Liver (tissue), 9 donors: ENCODE data around the gene TSPAN31. TPM values are rescaled to one million over a fixed set of nuclear protein-coding genes. Genes with fewer than 3 reads are reported as not detected.
"Not testable (repeated sequence)": the region's sequence is repeated elsewhere in the genome, so short reads cannot be mapped to it uniquely, and the experiment has no call there.

ENCODE experiments used
- DNase-seq: peaks from one replicate; pipeline ENCODE4 v3.0.0-alpha.2; 2017; ENCODE audit warnings: low spot score
- H3K27ac ChIP-seq, 2 donors: one replicate each; pipeline ENCODE4 v1.7.0; 2013; ENCODE audit warnings: inconsistent platforms in 2 of 2, low read length in 2 of 2, control low read depth in 1 of 2, low read depth in 1 of 2, mild to moderate bottlenecking in 1 of 2
- H3K27me3 ChIP-seq, 4 donors: one replicate each; pipeline versions ENCODE4 v1.6.1 to v1.7.0; 2013; ENCODE audit warnings: low read length in 3 of 4, inconsistent platforms in 1 of 4, mild to moderate bottlenecking in 1 of 4, moderate library complexity in 1 of 4; ENCODE audit not compliant: control insufficient read depth in 4 of 4, insufficient read depth in 4 of 4
- H3K36me3 ChIP-seq, 4 donors: one replicate each; pipeline versions ENCODE4 v1.6.1 to v1.7.0; 2013; ENCODE audit warnings: low read length in 3 of 4, mild to moderate bottlenecking in 3 of 4, low read depth in 1 of 4, moderate library complexity in 1 of 4; ENCODE audit not compliant: control insufficient read depth in 4 of 4, insufficient read depth in 3 of 4
- H3K4me1 ChIP-seq, 4 donors: one replicate each; pipeline versions ENCODE4 v1.6.1 to v1.7.0; 2013; ENCODE audit warnings: low read length in 3 of 4, mild to moderate bottlenecking in 3 of 4, moderate library complexity in 1 of 4; ENCODE audit not compliant: control insufficient read depth in 4 of 4, insufficient read depth in 4 of 4
- H3K4me3 ChIP-seq, 3 donors: one replicate each; pipeline versions ENCODE4 v1.6.1 to v1.7.0; 2013; ENCODE audit warnings: low read length in 3 of 3, control low read depth in 1 of 3, low read depth in 1 of 3, mild to moderate bottlenecking in 1 of 3
- H3K9ac ChIP-seq, 2 donors: one replicate each; pipeline ENCODE4 v1.7.0; 2013; ENCODE audit warnings: low read length in 2 of 2, mild to moderate bottlenecking in 2 of 2, moderate library complexity in 2 of 2, control low read depth in 1 of 2, low read depth in 1 of 2
- H3K9me3 ChIP-seq, 4 donors: one replicate each; pipeline versions ENCODE4 v1.6.1 to v1.7.0; 2013; ENCODE audit warnings: low read length in 3 of 4; ENCODE audit not compliant: control insufficient read depth in 4 of 4
- ATF3 ChIP-seq: IDR thresholded peaks from 2 replicates; pipeline ENCODE4 v1.6.1; 2016; ENCODE audit warnings: antibody characterized with exemption
- CTCF ChIP-seq: fragments of 150-350 bp; IDR thresholded peaks from 2 replicates; pipeline ENCODE4 v1.5.1; 2017; ENCODE audit warnings: improper control_type of control experiment, low read depth, low read length; ENCODE audit not compliant: missing input control
- EGR1 ChIP-seq, 2 donors: IDR thresholded peaks; 2 replicates each; pipeline ENCODE4 v1.6.1; 2016 to 2018; ENCODE audit warnings: antibody characterized with exemption in 2 of 2, low read depth in 2 of 2
- FOXA1 ChIP-seq: IDR thresholded peaks from 2 replicates; pipeline ENCODE4 v1.6.1; 2016; ENCODE audit warnings: antibody characterized with exemption
- FOXA2 ChIP-seq: IDR thresholded peaks from 2 replicates; pipeline ENCODE4 v1.6.1; 2016; ENCODE audit warnings: antibody characterized with exemption
- GABPA ChIP-seq, 2 donors: IDR thresholded peaks in 1 of 2; conservative IDR thresholded peaks in 1 of 2; 2 replicates each; pipeline ENCODE4 v1.6.1; 2016; ENCODE audit warnings: antibody characterized with exemption in 2 of 2, mild to moderate bottlenecking in 1 of 2, moderate library complexity in 1 of 2
- HNF4A ChIP-seq, 2 donors: conservative IDR thresholded peaks; 2 replicates each; pipeline ENCODE4 v1.6.1; 2016; ENCODE audit warnings: antibody characterized with exemption in 2 of 2, mild to moderate bottlenecking in 2 of 2
- JUND ChIP-seq, 2 donors: IDR thresholded peaks; 2 replicates each; pipeline ENCODE4 v1.6.1; 2016; ENCODE audit warnings: antibody characterized with exemption in 2 of 2
- NR2F2 ChIP-seq: IDR thresholded peaks from 2 replicates; pipeline ENCODE4 v1.6.1; 2016; ENCODE audit warnings: antibody characterized with exemption
- RAD21 ChIP-seq, 2 donors: IDR thresholded peaks; 2 replicates each; pipeline ENCODE4 v1.6.1; 2016; ENCODE audit warnings: antibody characterized with exemption in 2 of 2, mild to moderate bottlenecking in 2 of 2
- REST ChIP-seq: IDR thresholded peaks from 2 replicates; pipeline ENCODE4 v1.6.1; 2016; ENCODE audit warnings: antibody characterized with exemption, mild to moderate bottlenecking
- RXRA ChIP-seq, 2 donors: IDR thresholded peaks; 2 replicates each; pipeline ENCODE4 v1.6.1; 2017 to 2018; ENCODE audit warnings: antibody characterized with exemption in 2 of 2, mild to moderate bottlenecking in 1 of 2
- SP1 ChIP-seq: IDR thresholded peaks from 2 replicates; pipeline ENCODE4 v1.6.1; 2018; ENCODE audit warnings: antibody characterized with exemption, mild to moderate bottlenecking
- TAF1 ChIP-seq: conservative IDR thresholded peaks from 2 replicates; pipeline ENCODE4 v1.6.1; 2016; ENCODE audit warnings: antibody characterized with exemption, mild to moderate bottlenecking
- YY1 ChIP-seq: IDR thresholded peaks from 2 replicates; pipeline ENCODE4 v1.6.1; 2016; ENCODE audit warnings: antibody characterized with exemption, mild to moderate bottlenecking
- ZBTB33 ChIP-seq: IDR thresholded peaks from 2 replicates; pipeline ENCODE4 v1.6.1; 2016; ENCODE audit warnings: antibody characterized with exemption
- WGBS: extraction: QIAGEN DNeasy Blood & Tissue Kit; methylation state at CpG from one replicate; pipeline ENCODE4 v1.1.7; 2013; 5-methylcytosine and 5-hydroxymethylcytosine counted together
- polyA plus RNA-seq, 2 donors: library from polyadenylated mRNA; stranded (reverse) in 1 of 2; unstranded in 1 of 2; fragments of 200-250 nt in 1 of 2; fragments of >200 nt in 1 of 2; fragmentation: Nextera tagmentation in 1 of 2; extraction: Ambion mirVana in 1 of 2; gene quantifications; one replicate each; pipeline versions ENCODE4 v1.2.1 to v1.2.3, GENCODE V29; 2013 to 2015
- total RNA-seq, 2 donors: library from RNA; depleted of rRNA; stranded (reverse); fragments of >200 nt; gene quantifications; one replicate each; pipeline ENCODE4 v1.2.3, GENCODE V29; 2014
- TF ChIP-seq, protein P1 (sequence below): IDR thresholded peaks from 2 replicates; pipeline ENCODE4 v1.6.1; 2016; ENCODE audit warnings: antibody characterized with exemption
- donor health status: healthy.
- donor health status: healthy.
- donor health status: healthy.
- donor health status: healthy.
- donor health status: healthy.

TSPAN31 gene
- total and polyA plus RNA-seq, 4 donors = 16.9 to 39.4 (median 24.6) TPM

DNA sequence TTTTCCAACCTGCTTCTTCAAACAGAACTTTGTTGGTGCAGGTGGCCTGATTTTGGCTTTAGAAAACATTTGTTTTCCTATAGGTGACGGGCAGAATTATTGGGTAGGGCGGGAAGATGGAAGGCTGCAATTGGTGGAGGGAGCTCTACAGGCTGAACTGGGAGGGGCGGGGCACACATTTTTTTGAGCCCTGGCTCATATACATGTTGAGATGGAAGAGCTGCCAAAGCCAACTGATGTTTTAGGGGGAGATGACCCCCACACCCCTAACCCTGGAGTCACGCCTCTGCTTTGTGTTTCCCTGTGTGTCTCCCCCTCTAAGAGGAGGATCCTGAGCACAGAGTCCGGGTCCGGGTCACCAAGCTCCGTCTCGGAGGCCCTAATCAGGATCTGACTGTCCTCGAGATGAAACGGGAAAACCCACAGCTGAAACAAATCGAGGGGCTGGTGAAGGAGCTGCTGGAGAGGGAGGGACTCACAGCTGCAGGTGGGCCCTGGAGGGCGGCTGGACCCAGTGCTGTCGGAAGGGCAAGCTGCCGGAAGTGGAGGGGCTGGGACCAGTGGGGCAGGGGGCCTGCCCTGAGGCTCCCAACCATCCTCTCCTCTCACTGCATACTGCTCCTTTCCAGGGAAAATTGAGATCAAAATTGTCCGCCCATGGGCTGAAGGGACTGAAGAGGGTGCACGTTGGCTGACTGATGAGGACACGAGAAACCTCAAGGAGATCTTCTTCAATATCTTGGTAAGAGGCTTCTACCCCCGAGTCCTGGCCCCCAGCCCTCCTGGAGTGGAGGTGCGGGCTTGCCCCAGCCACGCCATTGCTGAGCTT lies 24.8 kb upstream of the TSPAN31 start (continued):
- TF ChIP-seq EGR1 (IDR thresholded peaks at IDR 0.05; ENCODE audit: low read depth in 2 of 2) = no peak
- no peak for TF ChIP-seq FOXA1
- no peak for TF ChIP-seq YY1
- no peak for TF ChIP-seq GABPA (IDR thresholded peaks at IDR 0.05 in 1 of 2, conservative IDR thresholded peaks at IDR 0.05 in 1 of 2)
- TF ChIP-seq JUND (IDR thresholded peaks at IDR 0.05) = no peak
- no peak for TF ChIP-seq SP1
- no peak for TF ChIP-seq FOXA2
- TF ChIP-seq, protein P1, sequence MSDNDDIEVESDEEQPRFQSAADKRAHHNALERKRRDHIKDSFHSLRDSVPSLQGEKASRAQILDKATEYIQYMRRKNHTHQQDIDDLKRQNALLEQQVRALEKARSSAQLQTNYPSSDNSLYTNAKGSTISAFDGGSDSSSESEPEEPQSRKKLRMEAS = no peak
- TF ChIP-seq NR2F2 = no peak

- no peak overlapping the region for H3K4me3 ChIP-seq
- WGBS = 92% methylated on average over 11 of the region's 11 CpGs
- H3K27ac ChIP-seq = no peak overlapping the region
- TF ChIP-seq ATF3 = no peak
- no peak for TF ChIP-seq EGR1 (IDR thresholded peaks at IDR 0.05; ENCODE audit: low read depth in 2 of 2)
- no peak for TF ChIP-seq SP1
- TF ChIP-seq CTCF = no peak
- no peak for TF ChIP-seq REST
- TF ChIP-seq HNF4A (conservative IDR thresholded peaks at IDR 0.05) = no peak
- TF ChIP-seq YY1 = no peak
- TF ChIP-seq, protein P1 = no peak
- TF ChIP-seq ZBTB33 = no peak
- TF ChIP-seq TAF1 = no peak
- no peak for TF ChIP-seq NR2F2
- TF ChIP-seq RXRA (IDR thresholded peaks at IDR 0.05) = no peak
- no peak for TF ChIP-seq RAD21 (IDR thresholded peaks at IDR 0.05)
- no peak for TF ChIP-seq FOXA1
- no peak for TF ChIP-seq GABPA (IDR thresholded peaks at IDR 0.05 in 1 of 2, conservative IDR thresholded peaks at IDR 0.05 in 1 of 2)
- no peaks in the 10 kb centered on the region for H3K9me3 ChIP-seq
- peaks cover 0 to 2% (median under 1%) of the 10 kb centered on the region in 4 donors for H3K4me1 ChIP-seq
- DNase-seq = no peak
- peaks cover 12 to 56% (median 49%) of the 10 kb centered on the region in 4 donors for H3K36me3 ChIP-seq
- H3K9ac ChIP-seq = no peak overlapping the region
- no peaks in the 10 kb centered on the region for H3K27me3 ChIP-seq
Measured at GRCh38 chr12:57720606-57721595, 23.9 kb upstream of the TSPAN31 start.

DNA sequence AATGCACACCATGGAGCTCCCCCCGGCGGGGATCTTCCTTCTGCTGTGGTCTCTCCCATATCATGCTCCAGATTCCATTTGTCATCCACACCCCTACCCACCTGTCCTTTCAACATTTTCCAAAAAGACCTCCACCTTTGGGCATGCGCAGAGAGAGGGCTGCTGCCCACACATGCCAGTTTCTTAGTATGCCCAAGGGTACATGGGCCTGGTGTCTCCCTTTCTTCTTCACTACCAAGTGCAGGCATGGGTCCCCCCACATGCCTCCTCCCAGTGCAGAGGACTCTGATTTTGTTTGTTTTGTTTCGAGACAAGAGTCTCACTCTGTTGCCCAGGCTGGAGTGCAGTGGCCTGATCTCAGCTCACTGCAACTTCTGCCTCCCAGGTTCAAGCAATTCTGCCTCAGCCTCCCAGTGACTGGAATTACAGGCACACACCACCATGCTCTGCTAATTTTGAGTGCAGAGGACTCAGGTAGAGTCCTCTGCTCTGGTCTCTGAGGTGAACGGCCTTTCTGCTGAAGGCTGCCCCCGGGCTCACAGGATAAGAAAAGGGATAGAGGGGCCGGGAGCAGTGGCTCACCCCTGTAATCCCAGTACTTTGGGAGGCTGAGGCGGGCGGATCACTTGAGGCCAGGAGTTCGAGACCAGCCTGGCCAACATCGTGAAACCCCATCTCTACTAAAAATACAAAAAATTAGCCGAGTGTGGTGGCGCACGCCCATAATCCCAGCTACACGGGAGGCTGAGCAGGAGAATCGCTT lies 22.8 kb upstream of the TSPAN31 start:
- H3K27me3 ChIP-seq, H3K4me3 ChIP-seq, H3K27ac ChIP-seq, H3K4me1 ChIP-seq, DNase-seq, H3K9me3 ChIP-seq, H3K9ac ChIP-seq: not testable (repeated sequence)
- H3K36me3 ChIP-seq = peaks cover 7 to 44% (median 38%) of the 10 kb centered on the region in 4 donors
- 94% methylated on average over 16 of the region's 16 CpGs for WGBS
